Natural killer cell (primary cell): Measurements from ENCODE around the gene DOK6. TPM values are rescaled to one million over a fixed set of nuclear protein-coding genes. Genes with fewer than 3 reads are reported as not detected.
A peak's percentile ranks its signal among the peaks of the same experiment; 100 is the strongest.

Experiments
- ATAC-seq, 3 donors: fragments of 150-1000 bp in 2 of 3; fragments of 200-7000 bp in 1 of 3; cut with Tn5 transposase; 1 replicate in 1 of 3; 2 replicates in 2 of 3; pipeline ENCODE4 v1.10.0; 2021; ENCODE audit warnings: mild to moderate bottlenecking in 2 of 3, moderate library complexity in 2 of 3
- DNase-seq, 2 donors: peaks; one replicate each; pipeline versions ENCODE4 v3.0.0 to v3.0.0-alpha.2; 2013 to 2021; ENCODE audit warnings: mixed read lengths in 1 of 2
- H3K27ac ChIP-seq: one replicate; pipeline ENCODE4 v1.5.1; 2013; ENCODE audit warnings: mild to moderate bottlenecking, low read length
- H3K27me3 ChIP-seq: one replicate; pipeline ENCODE4 v1.6.1; 2013; ENCODE audit warnings: low read length; ENCODE audit not compliant: control insufficient read depth, insufficient read depth
- H3K36me3 ChIP-seq: one replicate; pipeline ENCODE4 v1.6.1; 2013; ENCODE audit warnings: low read length; ENCODE audit not compliant: control insufficient read depth, insufficient read depth
- H3K4me1 ChIP-seq: one replicate; pipeline ENCODE4 v1.6.1; 2013; ENCODE audit warnings: low read length; ENCODE audit not compliant: control insufficient read depth, insufficient read depth
- H3K4me3 ChIP-seq: one replicate; pipeline ENCODE4 v1.5.1; 2013; ENCODE audit warnings: low read length
- H3K9me3 ChIP-seq: one replicate; pipeline ENCODE4 v1.6.1; 2013; ENCODE audit warnings: low read length; ENCODE audit not compliant: control insufficient read depth, insufficient read depth
- H3K27ac Mint-ChIP-seq, 2 donors: one replicate each; pipeline ENCODE4 v1.8.0; 2022; ENCODE audit warnings: mild to moderate bottlenecking in 2 of 2, mixed read lengths in 2 of 2, moderate library complexity in 1 of 2
- H3K27me3 Mint-ChIP-seq, 2 donors: one replicate each; pipeline ENCODE4 v1.8.0; 2022; ENCODE audit warnings: low read depth in 2 of 2, mixed read lengths in 2 of 2
- H3K36me3 Mint-ChIP-seq: one replicate; pipeline ENCODE4 v1.8.0; 2022; ENCODE audit warnings: mixed read lengths
- H3K4me1 Mint-ChIP-seq, 2 donors: one replicate each; pipeline ENCODE4 v1.8.0; 2022; ENCODE audit warnings: mixed read lengths in 2 of 2
- H3K4me3 Mint-ChIP-seq: one replicate; pipeline ENCODE4 v1.8.0; 2022; ENCODE audit warnings: mild to moderate bottlenecking, moderate library complexity, mixed read lengths
- H3K9me3 Mint-ChIP-seq, 2 donors: one replicate each; pipeline ENCODE4 v1.8.0; 2022; ENCODE audit warnings: mixed read lengths in 2 of 2
- WGBS: methylation state at CpG from one replicate; pipeline ENCODE4 v1.1.7; 2013; ENCODE audit warnings: missing lambda C conversion rate; ENCODE audit not compliant: insufficient coverage; 5-methylcytosine and 5-hydroxymethylcytosine counted together
- intact Hi-C: fragments of 100-400 bp; cut with micrococcal nuclease; formaldehyde crosslinking; loops from one replicate; pipeline ENCODE4 v1.14.2; 2022
- total RNA-seq, 4 donors: library from RNA; stranded (reverse); fragments of 120-200 nt in 1 of 4; gene quantifications; one replicate each; pipeline versions ENCODE4 v1.2.3 to v1.2.4, GENCODE V29; 2013 to 2022
- TF ChIP-seq, protein P1 (sequence below): fragments of 200-600 bp; IDR thresholded peaks from one replicate; pipeline ENCODE4 v1.8.0; 2022; ENCODE audit warnings: antibody characterized with exemption

Gene DOK6
- total RNA-seq, 3 donors from 2014 or later (not counting 1 experiment from before 2014, with no cell fraction given): 0.02 TPM; not detected in 2

DNA sequence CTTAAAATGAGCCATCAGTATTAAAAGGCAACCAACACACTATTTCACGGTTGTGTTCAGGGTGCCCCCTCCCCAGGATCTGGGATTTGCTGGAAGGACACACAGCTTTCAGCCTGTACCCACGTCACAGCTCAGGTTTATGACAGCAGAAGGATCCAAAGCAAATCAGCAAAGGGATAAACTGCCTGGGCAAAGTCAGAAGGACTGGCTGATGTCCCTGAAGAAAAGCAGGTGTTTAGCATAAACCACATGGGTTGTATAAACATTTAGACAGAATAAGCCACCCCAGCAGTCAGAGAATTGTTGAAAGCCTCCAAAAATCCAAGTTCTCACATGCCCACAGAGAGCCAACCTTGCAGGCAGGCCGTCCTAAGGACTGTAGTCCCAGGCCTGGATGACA lies 483.1 kb downstream of the DOK6 start:
- H3K36me3 ChIP-seq: peaks cover 18% of the 10 kb centered on the region
- Mint-ChIP-seq H3K9me3 (peaks cover 2% of the 10 kb centered on the region in 2 donors), H3K36me3 (peaks cover 2% of the 10 kb centered on the region), H3K27ac (peak overlapping the region; percentile 70 to 81), H3K4me1 (peaks cover 72 to 77% of the 10 kb centered on the region in 2 donors), H3K27me3 (no peaks in the 10 kb centered on the region), H3K4me3 (no peak overlapping the region)
- TF ChIP-seq, protein P1, sequence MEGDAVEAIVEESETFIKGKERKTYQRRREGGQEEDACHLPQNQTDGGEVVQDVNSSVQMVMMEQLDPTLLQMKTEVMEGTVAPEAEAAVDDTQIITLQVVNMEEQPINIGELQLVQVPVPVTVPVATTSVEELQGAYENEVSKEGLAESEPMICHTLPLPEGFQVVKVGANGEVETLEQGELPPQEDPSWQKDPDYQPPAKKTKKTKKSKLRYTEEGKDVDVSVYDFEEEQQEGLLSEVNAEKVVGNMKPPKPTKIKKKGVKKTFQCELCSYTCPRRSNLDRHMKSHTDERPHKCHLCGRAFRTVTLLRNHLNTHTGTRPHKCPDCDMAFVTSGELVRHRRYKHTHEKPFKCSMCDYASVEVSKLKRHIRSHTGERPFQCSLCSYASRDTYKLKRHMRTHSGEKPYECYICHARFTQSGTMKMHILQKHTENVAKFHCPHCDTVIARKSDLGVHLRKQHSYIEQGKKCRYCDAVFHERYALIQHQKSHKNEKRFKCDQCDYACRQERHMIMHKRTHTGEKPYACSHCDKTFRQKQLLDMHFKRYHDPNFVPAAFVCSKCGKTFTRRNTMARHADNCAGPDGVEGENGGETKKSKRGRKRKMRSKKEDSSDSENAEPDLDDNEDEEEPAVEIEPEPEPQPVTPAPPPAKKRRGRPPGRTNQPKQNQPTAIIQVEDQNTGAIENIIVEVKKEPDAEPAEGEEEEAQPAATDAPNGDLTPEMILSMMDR: no peak
- no peaks in the 10 kb centered on the region for H3K27me3 ChIP-seq
- H3K27ac ChIP-seq: no peak overlapping the region
- peaks cover 36% of the 10 kb centered on the region for H3K4me1 ChIP-seq
- ATAC-seq: no peak
- H3K4me3 ChIP-seq: no peak overlapping the region
- intact Hi-C loops: no loop called here
- H3K9me3 ChIP-seq: no peaks in the 10 kb centered on the region
- 60% methylated on average over 3 of the region's 3 CpGs for WGBS
- no peak for DNase-seq

DNA sequence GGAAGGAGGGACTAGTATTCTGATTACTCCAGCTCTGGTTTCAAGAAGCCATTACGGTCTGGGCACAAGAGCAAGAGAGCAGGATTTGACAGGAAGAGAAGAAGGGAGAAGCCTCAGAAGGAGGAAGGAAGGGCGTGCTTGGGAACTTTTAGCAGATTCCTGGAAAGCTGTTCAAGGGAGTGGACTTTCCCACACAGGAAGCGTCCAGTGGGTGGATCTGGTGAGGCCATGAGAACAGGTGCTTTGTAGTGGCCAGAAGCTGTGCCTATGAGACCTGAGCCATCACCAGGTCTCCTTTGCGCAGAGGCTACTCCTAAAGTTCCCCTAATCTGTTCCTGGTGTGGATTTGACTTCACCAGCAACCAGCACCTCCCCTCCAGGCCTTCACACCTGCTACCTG lies 484.7 kb downstream of the DOK6 start:
- no peak overlapping the region for H3K27ac ChIP-seq
- Mint-ChIP-seq H3K4me1 (peaks cover 73 to 79% of the 10 kb centered on the region in 2 donors), H3K27me3 (no peaks in the 10 kb centered on the region), H3K9me3 (no peaks in the 10 kb centered on the region), H3K27ac (peak overlapping the region; percentile 70 to 81), H3K36me3 (no peaks in the 10 kb centered on the region), H3K4me3 (peak overlapping the region; percentile 40)
- intact Hi-C loops: no loop called here
- TF ChIP-seq, protein P1: no peak
- peaks cover 14% of the 10 kb centered on the region for H3K36me3 ChIP-seq
- no peaks in the 10 kb centered on the region for H3K27me3 ChIP-seq
- no peak overlapping the region for H3K4me3 ChIP-seq
- ATAC-seq: no peak
- peaks cover 37% of the 10 kb centered on the region for H3K4me1 ChIP-seq
- DNase-seq: no peak
- WGBS: 86% methylated on average over 4 of the region's 4 CpGs
- H3K9me3 ChIP-seq: no peaks in the 10 kb centered on the region

DNA sequence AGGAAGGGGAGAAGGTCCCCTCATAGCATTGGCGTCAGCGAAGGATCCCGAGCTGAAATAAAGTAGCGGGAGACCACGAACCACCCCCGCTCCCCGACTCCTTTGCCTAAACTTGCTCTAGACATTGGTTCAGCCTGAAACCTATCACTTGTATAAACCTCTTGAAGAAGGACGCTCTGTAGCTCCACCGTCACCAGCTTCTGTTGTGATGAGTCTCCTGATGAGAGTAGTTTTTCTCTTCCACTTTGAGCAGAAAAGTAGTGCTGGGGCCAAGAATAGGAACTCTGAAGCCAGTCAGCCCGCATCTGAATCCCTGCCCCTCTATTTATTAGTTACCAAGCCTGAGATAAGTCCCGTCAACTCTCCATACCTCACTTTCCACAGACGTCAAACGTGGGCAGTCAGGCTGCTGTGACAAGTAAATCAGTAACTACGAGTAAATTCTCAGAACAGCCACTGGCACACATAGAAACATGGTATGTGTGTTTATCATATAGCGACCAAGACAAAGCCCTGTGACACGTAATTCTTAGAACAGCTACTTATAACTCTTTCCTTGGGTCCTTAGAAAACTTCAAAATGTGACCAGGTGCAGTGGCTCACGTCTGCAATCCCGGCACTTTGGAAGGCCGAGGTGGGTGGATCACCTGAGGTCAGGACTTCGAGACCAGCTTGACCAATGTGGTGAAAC lies 485.3 kb downstream of the DOK6 start:
- Histone ChIP-seq H3K4me3 (no peak overlapping the region), H3K9me3 (no peaks in the 10 kb centered on the region), H3K27ac (no peak overlapping the region), H3K27me3 (no peaks in the 10 kb centered on the region), H3K4me1 (peaks cover 40% of the 10 kb centered on the region), H3K36me3 (peaks cover 14% of the 10 kb centered on the region)
- ATAC-seq (no peak), DNase-seq (peak in 1 of 2 donors; percentile 39)
- 80% methylated on average over 19 of the region's 20 CpGs for WGBS
- Mint-ChIP-seq H3K4me3 (no peak overlapping the region), H3K27ac (peak overlapping the region; percentile 70 to 81), H3K9me3 (no peaks in the 10 kb centered on the region), H3K4me1 (peaks cover 72 to 82% of the 10 kb centered on the region in 2 donors), H3K36me3 (peaks cover 1% of the 10 kb centered on the region), H3K27me3 (no peaks in the 10 kb centered on the region)
- intact Hi-C loops: no loop called here
- TF ChIP-seq, protein P1: no peak

DNA sequence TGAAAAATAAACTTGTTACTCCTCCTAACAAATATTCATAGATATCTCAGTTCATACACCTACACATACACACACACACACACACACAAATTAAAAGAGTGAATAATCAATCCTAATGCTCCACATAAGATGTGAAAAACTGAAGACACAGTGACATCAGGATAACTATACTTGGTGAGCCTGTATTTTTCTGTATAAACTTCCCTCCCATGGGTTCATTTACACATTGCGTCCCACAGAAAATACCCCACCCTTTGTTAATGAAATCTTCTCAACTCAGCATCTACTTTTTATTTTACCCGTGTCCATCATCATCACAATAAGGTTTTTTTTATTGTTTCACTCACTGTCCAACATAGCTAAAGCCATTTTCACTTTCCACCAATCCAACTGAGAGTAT lies 486.6 kb downstream of the DOK6 start:
- intact Hi-C loops: no loop called here
- ATAC-seq (no peak), DNase-seq (no peak)
- H3K9me3 Mint-ChIP-seq: no peaks in the 10 kb centered on the region
- Histone ChIP-seq H3K36me3 (peaks cover 13% of the 10 kb centered on the region), H3K4me1 (peaks cover 42% of the 10 kb centered on the region), H3K27me3 (no peaks in the 10 kb centered on the region), H3K9me3 (no peaks in the 10 kb centered on the region), H3K4me3 (no peak overlapping the region), H3K27ac (no peak overlapping the region)
- no peaks in the 10 kb centered on the region for H3K27me3 Mint-ChIP-seq
- TF ChIP-seq, protein P1: no peak
- peak overlapping the region; percentile 6 to 59 for H3K27ac Mint-ChIP-seq
- 75% methylated on average over 2 of the region's 2 CpGs for WGBS
- H3K4me1 Mint-ChIP-seq: peaks cover 73 to 85% of the 10 kb centered on the region in 2 donors
- no peak overlapping the region for H3K4me3 Mint-ChIP-seq
- peaks cover 7% of the 10 kb centered on the region for H3K36me3 Mint-ChIP-seq
